ENCODE measurements around the gene CREB3. TPM values are rescaled to one million over a fixed set of nuclear protein-coding genes. Genes with fewer than 3 reads are reported as not detected.

Gene CREB3, protein sequence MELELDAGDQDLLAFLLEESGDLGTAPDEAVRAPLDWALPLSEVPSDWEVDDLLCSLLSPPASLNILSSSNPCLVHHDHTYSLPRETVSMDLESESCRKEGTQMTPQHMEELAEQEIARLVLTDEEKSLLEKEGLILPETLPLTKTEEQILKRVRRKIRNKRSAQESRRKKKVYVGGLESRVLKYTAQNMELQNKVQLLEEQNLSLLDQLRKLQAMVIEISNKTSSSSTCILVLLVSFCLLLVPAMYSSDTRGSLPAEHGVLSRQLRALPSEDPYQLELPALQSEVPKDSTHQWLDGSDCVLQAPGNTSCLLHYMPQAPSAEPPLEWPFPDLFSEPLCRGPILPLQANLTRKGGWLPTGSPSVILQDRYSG
- 51.6 and 54.9 TPM in 2 replicates for total RNA-seq

DNA sequence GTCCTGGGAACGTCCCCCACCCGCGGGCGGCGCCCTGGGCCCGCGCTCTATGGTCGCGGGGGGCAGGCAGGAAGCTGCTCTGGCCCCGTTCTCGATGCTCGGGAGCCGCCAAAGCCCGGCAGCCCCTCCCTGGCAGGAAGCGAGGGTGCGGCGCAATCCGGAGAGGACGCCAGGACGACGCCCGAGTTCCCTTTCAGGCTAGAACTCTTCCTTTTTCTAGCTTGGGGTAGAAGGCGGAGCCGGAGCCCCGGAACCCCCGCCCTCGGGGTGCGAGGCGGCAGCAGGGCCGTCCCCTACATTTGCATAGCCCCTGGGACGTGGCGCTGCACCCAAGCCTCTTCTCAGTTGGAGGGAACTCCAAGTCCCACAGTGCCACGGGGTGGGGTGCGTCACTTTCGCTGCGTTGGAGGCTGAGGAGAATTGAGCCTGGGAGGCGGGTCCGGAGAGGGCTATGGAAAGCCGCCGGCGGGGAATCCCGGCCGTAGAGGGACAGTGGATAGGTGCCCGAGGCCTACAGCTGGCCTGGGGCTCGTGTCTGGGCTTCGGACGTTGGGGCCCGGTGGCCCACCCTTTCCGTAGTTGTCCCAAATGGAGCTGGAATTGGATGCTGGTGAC is at the start of gene CREB3, which contains the start of gene TLN1:
TSS of gene CREB3 (plus strand) at position 482 of the 615 bp plus-strand sequence. CDS start at position 589, 107 bp downstream.
TSS of gene TLN1 (minus strand) at position 11 of the 615 bp plus-strand sequence. CDS start 6,501 bp downstream, outside the sequence.

DNA sequence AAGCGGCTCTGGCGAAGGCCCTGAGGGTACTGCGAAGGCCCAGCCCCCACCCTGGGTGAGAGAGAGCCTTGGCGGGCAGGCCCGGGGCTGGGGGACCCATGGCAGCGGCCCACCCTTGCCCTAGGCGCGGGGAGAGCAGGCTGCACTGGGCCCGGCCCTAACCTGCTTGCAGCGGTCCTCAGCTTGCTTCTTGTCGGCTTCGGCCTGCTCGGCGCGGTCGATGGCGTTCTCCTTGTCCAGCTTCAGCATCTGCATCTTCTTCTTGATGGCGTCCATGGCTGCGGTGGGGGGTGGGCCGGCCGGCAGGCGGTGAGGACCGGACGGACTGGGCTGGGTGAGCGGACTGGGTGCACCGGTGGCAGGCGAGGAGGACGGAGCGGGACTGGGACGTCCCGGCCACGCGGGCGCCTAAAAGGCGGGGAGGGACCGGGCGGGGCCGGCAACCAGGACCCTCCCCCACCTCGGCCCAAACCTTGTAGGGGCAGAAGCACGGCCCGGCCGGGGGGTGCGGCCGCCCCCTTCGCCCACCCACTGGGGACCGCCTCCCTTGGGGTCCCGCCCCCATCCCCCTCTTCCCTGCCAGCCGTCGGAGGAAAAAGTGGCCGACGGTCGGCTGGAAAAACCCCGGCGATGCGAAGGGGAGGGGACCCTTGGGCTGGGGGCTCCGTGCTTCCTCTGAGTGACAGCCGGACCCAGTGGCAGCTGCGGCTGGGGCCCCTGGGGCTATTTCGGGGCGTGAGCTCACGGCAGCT is 42.7 kb upstream of the CREB3 start, which contains the start of gene TPM2:
TSS of gene TPM2 (minus strand) at position 384 of the 752 bp plus-strand sequence. CDS start at position 276, 108 bp downstream.

DNA sequence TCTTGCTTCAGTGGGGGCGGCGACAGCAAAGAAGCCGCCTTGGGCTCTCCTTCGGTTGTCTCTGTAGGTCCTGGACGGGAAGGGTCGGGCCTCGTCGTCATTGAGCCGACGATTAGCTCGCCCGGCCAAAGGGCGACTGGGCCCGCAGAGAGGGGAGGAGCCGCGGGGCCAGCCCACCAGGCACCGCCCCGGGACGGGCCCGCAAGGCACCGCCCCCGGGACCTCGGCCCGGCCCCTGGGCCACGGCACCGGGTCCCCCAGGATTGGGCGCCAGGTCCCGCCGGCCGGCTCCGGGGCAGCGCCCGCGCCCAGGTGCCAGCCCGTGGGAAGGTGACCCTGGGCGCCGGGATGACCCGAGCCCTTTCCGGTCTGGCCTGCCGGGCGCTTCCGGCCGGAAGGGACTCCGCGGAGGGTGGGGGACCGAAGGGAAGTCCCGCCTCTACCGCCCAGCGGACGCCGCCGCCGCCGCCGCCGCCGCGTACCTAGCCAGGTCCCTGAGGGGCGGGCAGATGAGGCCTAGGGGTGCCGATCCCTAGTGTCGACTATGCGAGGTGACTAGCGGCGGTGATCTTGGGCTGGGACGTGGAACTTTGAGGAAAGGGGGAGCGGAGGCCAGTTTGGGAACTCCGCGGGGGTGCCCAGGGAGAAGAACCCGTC is 16.5 kb downstream of the CREB3 start, which contains the start of the genes GBA2 and RGP1:
TSS of gene GBA2 (minus strand) at position 371 of the 657 bp plus-strand sequence. CDS start 524 bp downstream, outside the sequence.
TSS of gene RGP1 (plus strand) at position 430 of the 657 bp plus-strand sequence. CDS start 469 bp downstream, outside the sequence.

DNA sequence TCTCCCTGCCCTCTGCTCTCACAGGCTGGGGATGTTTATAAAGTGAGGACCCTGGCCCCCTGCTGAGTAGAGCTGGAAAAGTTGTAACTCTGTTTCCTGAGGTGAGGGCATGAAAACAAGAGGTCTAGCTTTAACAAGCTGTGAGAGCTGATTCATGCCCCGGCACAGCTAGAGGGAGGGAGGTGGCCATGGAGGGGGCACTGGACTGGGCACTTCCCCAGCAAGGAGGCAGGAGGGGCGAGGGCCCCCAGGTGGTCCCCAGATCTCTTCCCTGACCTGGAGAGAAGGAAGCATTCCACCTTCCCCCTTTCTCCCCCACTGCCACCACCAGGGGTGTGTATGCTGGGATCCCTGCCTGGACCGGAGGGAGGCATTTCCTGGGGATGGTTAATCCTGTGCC is 21.8 kb downstream of the CREB3 start, which contains the start of gene MSMP:
TSS of gene MSMP (minus strand) at position 13 of the 400 bp plus-strand sequence. CDS start 147 bp downstream, outside the sequence.

Other genes with a start within 250 kb of the CREB3 start
- gene RUSC2, start 242.6 kb upstream of the CREB3 start, total RNA-seq: 15.7 and 17.8 TPM in 2 replicates
- 17.8 and 21.0 TPM in 2 replicates for gene TESK1, start 127.4 kb upstream of the CREB3 start, total RNA-seq
- 2.1 and 3.3 TPM in 2 replicates for gene CD72, start 114.3 kb upstream of the CREB3 start, total RNA-seq
- gene SIT1, start 81.7 kb upstream of the CREB3 start, total RNA-seq: not detected in 2 replicates
- 5,423 and 6,533 TPM in 2 replicates for gene RMRP, start 74.6 kb upstream of the CREB3 start, total RNA-seq
- 17.2 and 26.8 TPM in 2 replicates for gene CCDC107, start 74.4 kb upstream of the CREB3 start, total RNA-seq
- 0.19 and 0.34 TPM in 2 replicates for gene ARHGEF39, start 67.5 kb upstream of the CREB3 start, total RNA-seq
- 3.5 and 3.9 TPM in 2 replicates for gene CA9, start 58.7 kb upstream of the CREB3 start, total RNA-seq
- gene TPM2, start 42.7 kb upstream of the CREB3 start, total RNA-seq: 721 and 812 TPM in 2 replicates
- 242 and 279 TPM in 2 replicates for gene TLN1, start 471 bp upstream of the CREB3 start, total RNA-seq
- gene GBA2, start 16.6 kb downstream of the CREB3 start, total RNA-seq: 13.3 and 17.5 TPM in 2 replicates
- 13.4 and 16.3 TPM in 2 replicates for gene RGP1, start 16.6 kb downstream of the CREB3 start, total RNA-seq
- gene MSMP, start 21.6 kb downstream of the CREB3 start, total RNA-seq: not detected in 2 replicates
- gene NPR2, start 58.9 kb downstream of the CREB3 start, total RNA-seq: 31.5 and 39.7 TPM in 2 replicates
- 1.4 TPM in 1 of 2 replicates, not detected in the other for gene SPAG8, start 79.6 kb downstream of the CREB3 start, total RNA-seq
- 13.8 and 25.5 TPM in 2 replicates for gene HINT2, start 82.4 kb downstream of the CREB3 start, total RNA-seq
- not detected in 2 replicates for gene FAM221B, start 96.1 kb downstream of the CREB3 start, total RNA-seq
- 3.6 and 3.7 TPM in 2 replicates for gene TMEM8B, start 96.6 kb downstream of the CREB3 start, total RNA-seq
- gene OR13J1, start 137.7 kb downstream of the CREB3 start, total RNA-seq: not detected in 2 replicates
- gene HRCT1, start 173.5 kb downstream of the CREB3 start, total RNA-seq: 2.4 and 2.6 TPM in 2 replicates
- 1.2 and 2.5 TPM in 2 replicates for gene SPAAR, start 176.8 kb downstream of the CREB3 start, total RNA-seq
- not detected in 2 replicates for gene OR2S2, start 225.5 kb downstream of the CREB3 start, total RNA-seq

Data from cardiac ventricle fibroblast (primary cell).